Renal pelvis (tissue), 4 donors: Measurements from ENCODE around the gene USP6. TPM values are rescaled to one million over a fixed set of nuclear protein-coding genes. Genes with fewer than 3 reads are reported as not detected.
"Not testable (repeated sequence)": the region's sequence is repeated elsewhere in the genome, so short reads cannot be mapped to it uniquely, and the experiment has no call there.

Source experiments
- DNase-seq: peaks from one replicate; pipeline ENCODE4 v3.0.0-alpha.2; 2013
- polyA plus RNA-seq, 3 donors: library from polyadenylated mRNA; unstranded; fragments of 120-200 nt; gene quantifications; one replicate each; pipeline ENCODE4 v1.2.1, GENCODE V29; 2013; ENCODE audit not compliant: insufficient read length in 3 of 3

USP6 gene
- polyA plus RNA-seq, 3 donors: 2.5 to 14.7 (median 5.1) TPM

GRCh38 chr17:5121186-5121841 lies 5.5 kb downstream of the USP6 start:
- no peak for DNase-seq

DNA sequence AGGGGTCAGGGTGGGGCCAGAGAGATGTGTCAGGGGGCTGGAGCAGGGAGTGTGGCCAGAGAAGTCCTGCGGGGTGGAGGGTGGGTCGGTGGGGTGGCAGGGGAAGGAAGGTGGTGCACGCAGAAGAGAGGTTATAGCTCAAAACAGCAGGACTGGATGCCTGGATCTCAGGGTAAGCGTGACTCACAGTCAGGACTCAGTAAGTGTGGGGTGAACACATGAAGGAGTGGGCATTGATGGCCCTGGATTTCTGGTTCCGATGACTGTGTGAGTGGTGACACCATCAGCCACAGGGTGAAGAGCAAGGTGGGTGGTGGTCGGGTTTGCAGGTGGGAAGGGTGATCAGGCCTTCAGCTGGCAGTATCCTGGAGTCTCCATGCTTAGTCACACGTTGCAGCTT lies 6.2 kb downstream of the USP6 start:
- DNase-seq: not testable (repeated sequence)

DNA sequence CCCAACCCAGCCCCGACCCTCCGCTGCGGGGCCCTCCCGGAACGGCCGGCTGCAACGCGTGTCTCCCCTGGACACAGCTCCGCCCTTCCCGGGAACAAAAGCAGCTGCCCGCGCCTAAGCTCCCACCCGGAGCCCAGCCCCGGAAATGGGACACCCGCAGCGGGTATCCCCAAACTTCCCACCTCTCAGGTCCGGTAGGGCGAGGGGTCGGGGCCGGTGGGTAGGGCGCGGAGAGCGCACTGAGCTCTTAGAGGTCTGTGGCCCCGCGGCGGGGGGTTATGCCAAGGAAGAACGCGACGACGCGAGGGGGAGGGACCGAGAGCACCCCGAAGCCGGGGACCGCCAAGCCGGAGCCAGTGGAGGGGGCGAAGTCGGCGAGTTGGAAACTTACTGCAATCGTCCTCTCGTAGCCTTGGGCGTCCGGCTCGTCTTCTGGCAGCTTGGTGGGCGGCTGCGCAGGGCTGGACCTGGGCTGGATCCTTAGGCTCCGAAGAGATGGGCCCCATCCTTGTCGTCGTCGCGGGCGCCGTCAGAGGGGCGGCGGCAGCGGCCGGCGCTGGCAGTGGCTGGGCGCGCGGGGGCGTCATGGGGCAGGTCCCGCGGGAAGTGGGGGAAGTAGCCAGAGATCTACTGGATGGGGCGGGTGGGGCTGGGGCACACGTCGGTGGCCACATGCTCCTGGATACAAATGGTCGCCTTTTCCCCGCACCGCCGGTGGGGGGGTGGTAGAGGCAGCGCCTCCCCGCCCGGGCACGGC lies 6.9 kb downstream of the USP6 start:
- DNase-seq: peak; percentile 37

- no peak for DNase-seq
Observed at GRCh38 chr17:5123343-5124124, 7.7 kb downstream of the USP6 start.

DNA sequence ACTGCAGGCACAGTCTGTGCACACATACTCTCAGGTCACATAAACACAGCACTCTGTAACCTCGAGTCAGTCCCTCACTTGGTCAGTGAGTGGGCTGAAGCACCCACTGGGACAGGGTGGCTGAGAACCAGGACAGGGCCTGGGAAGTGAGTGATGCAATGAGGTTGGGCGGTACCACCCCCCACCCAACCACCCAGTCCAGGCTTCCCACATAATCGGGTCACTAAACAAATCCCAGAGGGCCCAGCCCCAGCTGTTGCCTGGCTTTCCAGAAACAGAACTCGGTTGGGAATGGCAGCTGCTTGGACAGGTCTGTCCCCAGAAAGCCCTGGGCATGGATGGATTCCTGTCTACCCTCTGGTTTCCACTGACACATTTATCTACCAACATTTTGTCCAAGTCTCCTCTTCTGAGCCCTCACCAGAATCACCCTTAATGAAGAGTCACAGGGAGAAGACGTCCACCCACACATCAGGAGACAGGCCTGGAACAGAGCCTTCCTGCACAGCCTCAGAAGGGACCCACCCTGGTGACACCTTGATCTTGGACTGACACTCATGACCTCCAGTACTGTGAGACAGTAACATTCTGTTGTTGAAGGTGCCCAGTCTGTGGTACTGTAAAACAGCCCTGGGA lies 8.4 kb downstream of the USP6 start:
- not testable (repeated sequence) for DNase-seq

GRCh38 chr17:5124896-5125295 lies 9.1 kb downstream of the USP6 start:
- DNase-seq: not testable (repeated sequence)

GRCh38 chr17:5126719-5127488 lies 11.1 kb downstream of the USP6 start:
- no peak for DNase-seq

DNA sequence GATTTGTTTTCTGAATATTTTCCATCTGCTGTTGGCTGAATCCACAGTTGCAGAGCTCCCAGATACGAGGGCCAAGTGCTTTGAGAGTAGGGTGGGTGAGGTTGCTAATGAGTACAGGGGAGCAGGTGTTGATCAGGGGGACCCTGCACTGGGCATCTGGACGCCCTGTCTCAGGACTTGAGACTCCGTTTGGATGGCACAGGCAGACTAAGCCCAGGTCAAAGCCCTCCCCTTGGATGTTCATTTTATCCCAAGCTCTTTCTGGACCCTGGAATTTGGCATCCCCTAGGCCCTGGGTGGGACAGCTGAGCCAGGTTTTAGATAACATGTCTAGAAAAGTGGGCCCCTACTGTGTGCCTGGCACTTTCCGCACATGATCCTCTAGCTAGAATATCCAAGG lies 12.1 kb downstream of the USP6 start:
- DNase-seq: no peak

DNA sequence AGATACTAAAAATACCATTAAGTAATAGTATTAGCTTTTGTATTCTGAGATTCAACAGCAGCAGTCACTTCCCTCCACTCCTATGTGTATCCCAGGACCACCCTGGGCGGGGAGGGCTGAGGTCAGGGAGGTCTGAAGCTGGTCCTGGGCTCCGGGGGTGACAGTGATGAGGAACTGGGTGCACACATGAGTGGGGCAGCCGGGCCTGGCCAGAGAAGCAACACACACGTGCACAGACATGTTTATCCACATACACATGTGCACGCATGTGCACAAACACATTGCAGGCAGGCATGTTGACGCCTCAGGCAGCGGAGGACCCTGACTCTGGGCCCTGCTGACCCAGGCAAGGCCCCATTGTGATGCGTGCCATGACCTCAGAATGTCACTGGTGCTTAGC lies 12.6 kb downstream of the USP6 start:
- DNase-seq: not testable (repeated sequence)

DNA sequence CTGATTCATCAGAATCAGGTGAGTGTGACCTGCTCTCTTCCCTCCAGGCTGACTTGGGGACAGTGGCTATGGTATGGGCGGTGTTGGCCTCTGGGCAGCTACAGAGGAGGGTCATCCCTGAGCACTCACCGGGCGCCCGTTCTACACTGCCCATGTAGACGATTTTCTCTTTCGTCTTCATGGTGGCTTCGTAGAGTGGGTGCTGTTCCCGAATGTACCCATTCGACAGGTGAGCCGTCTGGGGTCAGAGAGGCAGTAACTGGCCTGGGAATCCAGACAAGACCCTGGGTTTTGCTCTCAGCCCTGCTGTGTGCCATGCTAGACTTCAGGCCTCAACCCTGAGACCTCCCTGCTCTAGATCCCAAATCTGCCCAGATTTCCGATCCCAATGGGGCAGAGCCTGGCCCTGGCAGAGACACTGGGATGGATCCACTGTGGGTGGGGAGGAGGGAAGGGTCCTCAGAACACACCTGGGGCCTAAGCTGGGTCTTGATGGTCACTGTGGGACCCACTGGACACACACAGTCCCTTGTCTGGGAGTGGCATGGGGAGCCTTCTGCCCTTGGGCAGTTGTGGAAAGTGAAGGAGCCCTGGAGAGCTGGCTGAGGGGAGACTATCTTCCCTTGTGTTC lies 13.2 kb downstream of the USP6 start:
- DNase-seq: no peak

DNA sequence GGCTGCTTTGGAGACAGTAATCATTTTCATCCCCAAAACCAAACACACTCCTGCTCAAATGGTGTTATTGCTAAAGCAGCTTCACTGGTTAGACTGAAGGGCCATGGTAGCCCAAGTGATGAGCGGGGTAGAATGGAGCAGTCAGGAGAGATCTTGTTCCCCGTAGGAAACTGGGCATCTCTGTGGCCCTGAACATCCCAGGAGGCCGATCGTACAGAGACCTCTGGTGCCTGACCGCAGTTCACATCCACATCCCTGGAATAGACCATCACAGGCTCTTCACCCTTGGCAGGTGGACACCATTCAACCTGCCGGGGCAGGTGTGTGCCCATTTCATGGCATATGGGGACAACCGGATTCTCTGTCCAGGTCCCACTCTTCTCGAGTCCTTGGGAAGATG lies 13.9 kb downstream of the USP6 start:
- not testable (repeated sequence) for DNase-seq

DNA sequence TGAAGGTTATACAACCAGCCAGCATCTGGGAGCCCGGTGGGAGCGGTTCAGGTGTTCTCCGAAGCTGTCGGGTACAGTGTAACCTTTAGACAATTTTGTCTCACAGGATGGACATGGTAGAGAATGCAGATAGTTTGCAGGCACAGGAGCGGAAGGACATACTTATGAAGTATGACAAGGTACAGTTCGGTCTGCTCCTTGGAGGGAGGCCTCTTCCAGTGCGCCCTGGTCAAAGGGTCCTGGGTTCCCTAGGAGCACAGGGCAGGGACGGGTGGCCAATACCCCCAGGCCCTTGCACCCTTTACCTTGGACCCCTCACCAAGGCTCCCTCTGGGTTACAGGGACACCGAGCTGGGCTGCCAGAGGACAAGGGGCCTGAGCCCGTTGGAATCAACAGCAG lies 14.4 kb downstream of the USP6 start:
- not testable (repeated sequence) for DNase-seq

GRCh38 chr17:5130687-5131086 lies 14.9 kb downstream of the USP6 start:
- DNase-seq: not testable (repeated sequence)

GRCh38 chr17:5131146-5131715 lies 15.4 kb downstream of the USP6 start:
- DNase-seq: no peak

DNA sequence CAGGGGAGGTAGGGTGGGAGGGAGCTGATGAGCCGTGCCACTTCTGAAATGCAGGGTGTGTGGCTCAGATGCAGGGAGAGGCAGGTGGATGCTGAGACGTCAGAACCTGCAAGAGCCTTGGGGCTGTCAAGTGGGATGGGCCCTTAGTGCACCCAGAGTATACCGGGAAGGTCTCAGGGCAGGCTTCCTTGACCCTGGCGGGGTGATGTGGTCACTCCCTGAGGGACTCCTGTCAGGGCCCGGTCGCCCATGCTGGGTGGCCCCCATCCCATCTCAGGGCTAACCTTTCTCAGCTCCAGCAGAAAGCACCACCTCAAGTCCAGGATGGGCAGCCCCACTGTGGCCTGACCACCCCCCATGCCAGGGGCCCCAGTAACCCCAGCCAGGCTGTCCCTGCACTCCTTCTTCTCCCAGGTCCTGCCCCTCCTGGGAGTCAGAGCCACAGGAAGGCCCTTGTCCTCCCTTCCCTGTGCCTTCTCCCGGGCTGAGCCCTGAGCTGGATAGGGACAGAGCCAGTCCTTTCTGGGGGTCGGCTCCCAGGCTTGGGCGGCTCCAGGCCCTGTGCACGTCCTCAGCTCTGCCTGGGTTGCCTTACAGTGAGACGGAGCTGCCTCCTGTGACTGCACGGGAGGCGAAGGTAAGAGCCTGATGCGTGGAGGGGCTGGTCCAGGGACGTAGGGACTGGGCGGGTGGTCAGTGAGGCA lies 16.1 kb downstream of the USP6 start:
- DNase-seq: not testable (repeated sequence)

DNA sequence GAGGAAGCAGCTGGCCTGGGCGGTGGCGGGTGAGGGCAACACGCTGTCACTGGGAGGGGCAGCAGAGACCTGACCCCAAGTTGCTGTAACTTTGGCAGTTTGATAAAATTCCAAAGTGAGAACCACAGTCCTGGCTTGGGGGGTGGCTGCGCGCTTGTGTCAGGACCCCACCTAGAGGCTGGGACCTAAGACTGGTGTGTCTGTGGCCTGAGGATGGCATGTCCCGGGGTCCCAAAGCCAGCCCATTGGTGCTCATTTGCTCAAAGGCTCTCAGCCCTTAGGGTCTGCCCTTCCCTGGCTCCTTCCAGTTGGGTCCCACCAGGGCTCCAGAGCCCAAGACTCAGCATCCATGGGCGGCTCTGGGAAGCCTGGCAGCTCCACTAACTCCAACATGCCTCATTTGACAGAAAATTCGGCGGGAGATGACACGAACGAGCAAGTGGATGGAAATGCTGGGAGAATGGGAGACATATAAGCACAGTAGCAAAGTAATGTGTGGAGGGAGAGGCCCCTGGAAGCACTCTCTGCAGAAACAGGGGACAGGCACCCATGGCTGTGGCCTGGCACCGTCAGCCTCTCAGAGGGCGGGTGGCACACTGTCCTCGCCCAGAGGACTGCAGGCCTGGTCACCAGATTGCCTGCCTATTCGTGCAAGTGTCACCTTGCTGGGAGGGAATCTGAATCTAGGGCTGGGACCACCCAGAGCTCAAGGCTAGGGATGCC lies 16.8 kb downstream of the USP6 start:
- not testable (repeated sequence) for DNase-seq

DNA sequence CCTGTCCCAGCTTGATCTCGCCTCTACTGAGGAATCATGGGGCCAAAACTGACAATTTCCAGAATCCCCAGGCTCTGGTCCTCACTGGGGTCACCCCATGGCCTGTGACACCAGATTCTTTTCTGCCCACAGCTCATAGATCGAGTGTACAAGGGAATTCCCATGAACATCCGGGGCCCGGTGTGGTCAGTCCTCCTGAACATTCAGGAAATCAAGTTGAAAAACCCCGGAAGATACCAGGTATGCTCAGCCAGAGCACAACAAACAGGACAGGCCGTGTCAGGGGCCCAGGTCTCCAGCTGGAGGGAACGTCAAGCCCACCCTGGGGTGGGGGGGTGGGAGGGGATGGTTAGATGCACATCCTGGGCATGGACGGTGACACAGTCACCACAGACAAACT lies 17.5 kb downstream of the USP6 start:
- no peak for DNase-seq

DNA sequence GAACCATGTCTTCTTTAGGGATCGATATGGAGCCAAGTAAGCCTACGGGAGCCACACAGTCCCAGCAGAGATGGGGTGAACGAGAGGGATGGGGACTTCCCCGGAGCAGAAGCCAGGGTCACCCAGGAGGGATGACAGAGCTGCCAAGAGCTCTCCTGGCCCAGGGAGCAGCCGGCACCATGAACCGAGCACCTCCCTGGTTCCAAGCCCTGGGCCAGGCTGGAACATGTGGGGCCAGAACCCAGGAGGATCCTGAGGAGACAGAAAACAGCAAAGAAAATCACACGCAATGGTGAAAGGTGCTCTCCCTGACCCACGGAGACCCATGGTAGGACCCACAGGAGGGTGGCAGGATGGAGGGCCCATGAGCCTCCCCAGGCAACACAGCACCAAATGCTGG lies 18.1 kb downstream of the USP6 start:
- DNase-seq: not testable (repeated sequence)

- DNase-seq: not testable (repeated sequence)
Observed at GRCh38 chr17:5134571-5134970, 18.7 kb downstream of the USP6 start.
